Measurements from ENCODE around the gene USP25.

DNA sequence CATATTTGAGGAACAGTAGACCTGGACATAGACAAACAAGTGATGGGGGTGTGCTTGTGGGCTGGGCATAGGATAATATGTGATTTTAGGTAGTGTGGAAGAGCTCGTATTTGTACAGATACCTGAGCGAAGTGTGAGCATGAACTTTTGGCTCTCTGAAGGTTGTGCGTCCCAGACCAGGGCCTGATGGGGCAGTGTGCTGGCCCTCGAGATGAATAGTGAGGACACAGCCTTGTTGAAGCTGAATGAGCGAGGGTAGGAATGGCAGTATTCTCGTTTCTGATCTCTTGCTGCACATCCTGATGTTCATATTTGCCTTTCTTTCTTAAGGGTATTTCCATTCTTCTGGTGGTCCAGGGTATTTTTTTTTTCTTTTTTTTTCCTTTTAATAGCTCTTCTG, 41.5 kb downstream of the USP25 start:
- TF ChIP-seq POLR2A (IDR thresholded peaks at IDR 0.05; ENCODE audit: low read depth, low read length) (no peak), POLR2AphosphoS5 (IDR thresholded peaks at IDR 0.05; ENCODE audit: low read depth, low read length) (no peak)

All from GM12892 (cell line).